ENCODE results near the gene KCTD12. TPM values are rescaled to one million over a fixed set of nuclear protein-coding genes. Genes with fewer than 3 reads are reported as not detected.

KCTD12 gene
- polyA plus RNA-seq, 3 donors = 30.9 to 67.1 (median 31.2) TPM

DNA sequence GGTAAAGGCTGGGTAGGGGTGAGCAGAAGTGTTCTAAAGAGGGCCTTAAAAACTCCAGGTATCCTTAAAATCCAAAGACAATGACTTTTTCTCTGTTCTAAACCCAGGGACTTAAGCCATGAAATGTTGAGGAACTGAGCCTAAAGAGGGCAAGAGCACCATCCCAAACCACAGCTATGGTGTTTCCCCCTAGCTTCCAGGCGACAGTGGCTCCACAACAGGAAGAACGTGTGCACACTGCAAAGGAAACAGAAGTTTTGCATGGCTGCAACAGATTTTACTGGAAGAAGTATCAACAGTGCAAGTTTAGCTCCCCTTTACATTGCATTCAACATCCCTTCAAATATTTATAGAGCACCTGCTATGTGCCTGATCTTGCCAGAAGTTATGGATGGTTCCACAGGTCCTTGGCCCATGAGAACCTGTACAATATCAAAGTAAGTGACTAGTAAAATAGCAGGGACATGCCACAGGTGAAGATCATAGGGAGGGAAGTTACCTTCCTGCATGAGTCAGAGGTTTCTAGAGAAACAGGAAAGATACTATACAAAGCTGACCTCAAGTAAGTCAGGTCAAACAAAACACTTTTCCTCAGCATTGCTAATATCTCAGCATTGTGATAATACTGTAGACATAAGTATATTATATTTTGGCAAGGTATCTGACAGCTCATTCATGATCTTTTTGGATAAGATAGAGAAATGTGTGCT, 8.4 kb upstream of the KCTD12 start:
- Histone ChIP-seq H3K9ac (ENCODE audit: insufficient read depth, low read length, poor library complexity, severe bottlenecking) (no peak overlapping the region), H3K4me3 (replicated peaks in 1 of 3; ENCODE audit: low read depth in 2 of 3, low read length in 3 of 3) (no peak overlapping the region), H3K79me2 (ENCODE audit: insufficient read depth, low read length) (no peaks in the 10 kb centered on the region), H3K27ac (ENCODE audit: low read depth in 1 of 2, low read length in 2 of 2) (no peak overlapping the region), H3K36me3 (replicated peaks in 1 of 2; ENCODE audit: control insufficient read depth in 1 of 2, insufficient read depth in 2 of 2, low read length in 2 of 2) (no peaks in the 10 kb centered on the region), H3K27me3 (ENCODE audit: control insufficient read depth in 2 of 2, insufficient read depth in 2 of 2, low read length in 2 of 2) (peaks cover 3 to 7% of the 10 kb centered on the region in 2 donors), H2AFZ (ENCODE audit: insufficient read depth, low read depth, low read length, poor library complexity, severe bottlenecking) (no peak overlapping the region), H3K9me3 (replicated peaks in 1 of 2; ENCODE audit: control insufficient read depth in 1 of 2, insufficient read depth in 1 of 2, low read length in 2 of 2) (peaks cover 12 to 14% of the 10 kb centered on the region in 2 donors), H3K4me2 (replicated peaks; ENCODE audit: extremely low read depth, low read length, poor library complexity, severe bottlenecking) (no peak overlapping the region), H4K20me1 (ENCODE audit: insufficient read depth, low read length) (no peaks in the 10 kb centered on the region), H3K4me1 (ENCODE audit: control insufficient read depth in 1 of 2, insufficient read depth in 2 of 2, low read length in 2 of 2) (peaks cover 9 to 10% of the 10 kb centered on the region in 2 donors)
- H3K36me3 Mint-ChIP-seq = peaks cover 2 to 10% of the 10 kb centered on the region in 2 donors
- H3K4me1 Mint-ChIP-seq = peaks cover 13% of the 10 kb centered on the region
- H3K9me3 Mint-ChIP-seq = peaks cover 14 to 25% (median 22%) of the 10 kb centered on the region in 7 donors
- H3K27ac Mint-ChIP-seq = peak overlapping the region in 1 of 7 donors; percentile 41
- H3K4me3 Mint-ChIP-seq = no peak overlapping the region
- peaks cover 5 to 13% (median 8%) of the 10 kb centered on the region in 3 donors for H3K27me3 Mint-ChIP-seq (ENCODE audit: low read depth in 3 of 3)
- DNase-seq = peak in 1 of 3 donors; percentile 29
- TF ChIP-seq, protein P1, sequence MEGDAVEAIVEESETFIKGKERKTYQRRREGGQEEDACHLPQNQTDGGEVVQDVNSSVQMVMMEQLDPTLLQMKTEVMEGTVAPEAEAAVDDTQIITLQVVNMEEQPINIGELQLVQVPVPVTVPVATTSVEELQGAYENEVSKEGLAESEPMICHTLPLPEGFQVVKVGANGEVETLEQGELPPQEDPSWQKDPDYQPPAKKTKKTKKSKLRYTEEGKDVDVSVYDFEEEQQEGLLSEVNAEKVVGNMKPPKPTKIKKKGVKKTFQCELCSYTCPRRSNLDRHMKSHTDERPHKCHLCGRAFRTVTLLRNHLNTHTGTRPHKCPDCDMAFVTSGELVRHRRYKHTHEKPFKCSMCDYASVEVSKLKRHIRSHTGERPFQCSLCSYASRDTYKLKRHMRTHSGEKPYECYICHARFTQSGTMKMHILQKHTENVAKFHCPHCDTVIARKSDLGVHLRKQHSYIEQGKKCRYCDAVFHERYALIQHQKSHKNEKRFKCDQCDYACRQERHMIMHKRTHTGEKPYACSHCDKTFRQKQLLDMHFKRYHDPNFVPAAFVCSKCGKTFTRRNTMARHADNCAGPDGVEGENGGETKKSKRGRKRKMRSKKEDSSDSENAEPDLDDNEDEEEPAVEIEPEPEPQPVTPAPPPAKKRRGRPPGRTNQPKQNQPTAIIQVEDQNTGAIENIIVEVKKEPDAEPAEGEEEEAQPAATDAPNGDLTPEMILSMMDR (IDR thresholded peaks at IDR 0.05) = no peak
- WGBS (ENCODE audit: insufficient coverage) = 0% methylated on average over 2 of the region's 2 CpGs
- intact Hi-C loops (cut with micrococcal nuclease) = loop anchor here in 1 of 2 donors (10.0 kb wide), 1 partner anchor 90 kb away; no protein-coding TSS in a partner anchor

DNA sequence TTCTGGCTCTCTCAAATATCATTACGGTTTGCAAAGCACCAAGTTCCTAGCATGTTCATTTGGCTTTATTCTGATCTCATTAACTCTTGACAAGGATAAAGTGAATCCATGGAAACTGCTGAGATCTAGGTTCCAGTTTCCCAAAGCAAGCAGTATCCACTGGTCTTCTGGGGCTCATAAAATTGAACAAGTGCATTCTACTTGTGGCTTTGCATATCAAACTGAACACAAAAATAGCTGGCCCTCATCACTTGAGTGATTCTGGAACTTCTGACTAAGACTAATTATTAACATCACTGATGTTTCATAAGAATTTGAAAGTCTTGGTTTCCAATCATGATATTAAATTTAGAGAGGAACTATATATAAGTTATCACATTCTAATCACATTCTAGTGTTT, 6.3 kb upstream of the KCTD12 start:
- DNase-seq = no peak
- H3K4me3 ChIP-seq (replicated peaks in 1 of 3; ENCODE audit: low read depth in 2 of 3, low read length in 3 of 3) = no peak overlapping the region
- no peaks in the 10 kb centered on the region for H3K79me2 ChIP-seq (ENCODE audit: insufficient read depth, low read length)
- Mint-ChIP-seq H3K4me1 (peaks cover 22% of the 10 kb centered on the region), H3K36me3 (peaks cover 2 to 3% of the 10 kb centered on the region in 2 donors), H3K9me3 (peaks cover 0 to 9% (median 7%) of the 10 kb centered on the region in 7 donors), H3K27ac (no peak overlapping the region), H3K4me3 (no peak overlapping the region), H3K27me3 (ENCODE audit: low read depth in 3 of 3) (peaks cover 6 to 14% (median 11%) of the 10 kb centered on the region in 3 donors)
- no peak overlapping the region for H2AFZ ChIP-seq (ENCODE audit: insufficient read depth, low read depth, low read length, poor library complexity, severe bottlenecking)
- no peak overlapping the region for H3K9ac ChIP-seq (ENCODE audit: insufficient read depth, low read length, poor library complexity, severe bottlenecking)
- H3K4me2 ChIP-seq (replicated peaks; ENCODE audit: extremely low read depth, low read length, poor library complexity, severe bottlenecking) = no peak overlapping the region
- TF ChIP-seq, protein P1 (IDR thresholded peaks at IDR 0.05) = no peak
- WGBS (ENCODE audit: insufficient coverage) = 100% methylated on average over 1 of the region's 1 CpG
- peaks cover 9 to 12% of the 10 kb centered on the region in 2 donors for H3K4me1 ChIP-seq (ENCODE audit: control insufficient read depth in 1 of 2, insufficient read depth in 2 of 2, low read length in 2 of 2)
- no peaks in the 10 kb centered on the region for H4K20me1 ChIP-seq (ENCODE audit: insufficient read depth, low read length)
- intact Hi-C loops (cut with micrococcal nuclease) = loop anchor here in 1 of 2 donors (10.0 kb wide), 1 partner anchor 88 kb away; no protein-coding TSS in a partner anchor
- H3K27ac ChIP-seq (ENCODE audit: low read depth in 1 of 2, low read length in 2 of 2) = no peak overlapping the region
- no peaks in the 10 kb centered on the region for H3K36me3 ChIP-seq (replicated peaks in 1 of 2; ENCODE audit: control insufficient read depth in 1 of 2, insufficient read depth in 2 of 2, low read length in 2 of 2)
- no peaks in the 10 kb centered on the region for H3K9me3 ChIP-seq (replicated peaks in 1 of 2; ENCODE audit: control insufficient read depth in 1 of 2, insufficient read depth in 1 of 2, low read length in 2 of 2)
- H3K27me3 ChIP-seq (ENCODE audit: control insufficient read depth in 2 of 2, insufficient read depth in 2 of 2, low read length in 2 of 2) = peaks cover 3 to 7% of the 10 kb centered on the region in 2 donors
